Heart left ventricle (tissue), 16 donors: ENCODE data around the gene LTA. TPM values are rescaled to one million over a fixed set of nuclear protein-coding genes. Genes with fewer than 3 reads are reported as not detected.

ENCODE experiments used
- ATAC-seq, 4 donors: fragments of 200-7000 bp; cut with Tn5 transposase; one replicate each; pipeline ENCODE4 v1.9.1; 2020 to 2022; ENCODE audit warnings: moderate library complexity in 4 of 4, mild to moderate bottlenecking in 3 of 4, moderate number of reproducible peaks in 1 of 4
- DNase-seq, 5 donors: peaks; one replicate each; pipeline ENCODE4 v3.0.0-alpha.2; 2020
- H3K27ac ChIP-seq, 12 donors: fragments of 200-600 bp; sonication (generic) in 4 of 12; one replicate each; pipeline versions ENCODE4 v1.5.0 to v1.8.0; 2016 to 2022; ENCODE audit warnings: mild to moderate bottlenecking in 2 of 12
- H3K27me3 ChIP-seq, 9 donors: fragments of 200-600 bp; sonication (generic) in 2 of 9; one replicate each; pipeline versions ENCODE4 v1.5.1 to v1.8.0; 2016 to 2022; ENCODE audit warnings: mild to moderate bottlenecking in 3 of 9
- H3K36me3 ChIP-seq, 9 donors: fragments of 200-600 bp; sonication (generic) in 2 of 9; one replicate each; pipeline versions ENCODE4 v1.5.0 to v1.8.0; 2018 to 2022; ENCODE audit warnings: mild to moderate bottlenecking in 2 of 9
- H3K4me1 ChIP-seq, 12 donors: fragments of 200-600 bp; sonication (generic) in 4 of 12; one replicate each; pipeline versions ENCODE4 v1.5.0 to v1.8.0; 2016 to 2022; ENCODE audit warnings: mild to moderate bottlenecking in 3 of 12
- H3K4me3 ChIP-seq, 12 donors: fragments of 200-600 bp; sonication (generic) in 4 of 12; one replicate each; pipeline versions ENCODE4 v1.5.0 to v1.8.0; 2017 to 2022; ENCODE audit warnings: mild to moderate bottlenecking in 9 of 12, moderate library complexity in 4 of 12
- H3K9me3 ChIP-seq, 12 donors: fragments of 200-600 bp; sonication (generic) in 4 of 12; one replicate each; pipeline versions ENCODE4 v1.5.0 to v1.8.0; 2016 to 2022; ENCODE audit warnings: mild to moderate bottlenecking in 1 of 12
- POLR2A ChIP-seq, 2 donors: fragments of 450-650 bp; IDR thresholded peaks; one replicate each; pipeline ENCODE4 v1.6.1; 2017; ENCODE audit warnings: antibody characterized with exemption in 2 of 2, mild to moderate bottlenecking in 2 of 2, moderate library complexity in 2 of 2
- WGBS, 4 donors: extraction: QIAGEN DNeasy Blood & Tissue Kit in 2 of 4; methylation state at CpG; one replicate each; pipeline versions ENCODE4 v1.1.5 to v1.1.7; 2013 to 2018; 5-methylcytosine and 5-hydroxymethylcytosine counted together
- intact Hi-C, 10 donors: fragments of 100-400 bp; cut with DNase I; formaldehyde crosslinking; loops; one replicate each; pipeline versions ENCODE4 v1.11.1 to v1.14.2; 2022
- polyA plus RNA-seq, 2 donors: library from polyadenylated mRNA; stranded (reverse); fragments of 200-250 nt; gene quantifications; one replicate each; pipeline ENCODE4 v1.2.3, GENCODE V29; 2013
- total RNA-seq, 9 donors: library from RNA; depleted of rRNA in 2 of 9; stranded (reverse); fragments of >200 nt in 2 of 9; fragmentation: NEBNext Ultra II Directional in 3 of 9; extraction: Animal tissue kit (Norgen Biotek cat#: 25700) in 3 of 9; gene quantifications; one replicate each; pipeline versions ENCODE4 v1.1.0 to v1.2.4, GENCODE V29; 2016 to 2023
- TF ChIP-seq, protein P1 (sequence below), 12 donors: fragments of 200-600 bp; sonication (generic) in 4 of 12; IDR thresholded peaks; one replicate each; pipeline versions ENCODE4 v1.5.0 to v1.8.0; 2018 to 2022; ENCODE audit warnings: antibody characterized with exemption in 12 of 12, mild to moderate bottlenecking in 5 of 12
- donor health status: ischemic (EF 13 %, LVEDD 7.1; RV severe dilation, severe dysfunction).
- donor health status: healthy with polysubstance abuse.
- donor health status: DM: no; HTN: yes; CAD: no.
- donor health status: DM: no; HTN: no; CAD: no.
- donor health status: ischemic (EF 25% LVEDD 6.9; RV normal size, moderate dysfunction).
- donor health status: ischemic (EF 25% LVEDD 5.7; RV mildly dilated, moderate dysfunction).
- donor health status: healthy.
- donor health status: DM: yes; HTN: yes; CAD: no.
- donor health status: ischemic (EF 35%, LVEDD 5.7; RV mildly dilated, moderate dysfunction).
- donor health status: nonischemic (EF 11% LVEDD 7.7; RV severe dilation, severe dysfunction).
- donor health status: DM: yes; HTN: yes; CAD: no.
- donor health status: PGD.
- donor health status: ischemic (EF 29% LVEDD 5.4; RV normal size, mild dysfunction).
- donor health status: nonischemic (EF 23%, LVEDD 6.1; RV moderate dilation, normal function).

LTA gene
- total and polyA plus RNA-seq, 11 donors, result 0.07 to 0.64 (median 0.18) TPM; not detected in 8

GRCh38 chr6:31575952-31576685, 4.0 kb downstream of the LTA start:
- peak overlapping the region in 11 of 12 donors; percentile 45 to 88 (median 73) for H3K27ac ChIP-seq
- 60 to 64% (median 61%) methylated on average over 8 of the region's 8 CpGs for WGBS, 4 donors
- H3K4me1 ChIP-seq, result peaks cover 0 to 53% (median 6%) of the 10 kb centered on the region in 12 donors
- TF ChIP-seq POLR2A (IDR thresholded peaks at IDR 0.05), result no peak
- TF ChIP-seq, protein P1, sequence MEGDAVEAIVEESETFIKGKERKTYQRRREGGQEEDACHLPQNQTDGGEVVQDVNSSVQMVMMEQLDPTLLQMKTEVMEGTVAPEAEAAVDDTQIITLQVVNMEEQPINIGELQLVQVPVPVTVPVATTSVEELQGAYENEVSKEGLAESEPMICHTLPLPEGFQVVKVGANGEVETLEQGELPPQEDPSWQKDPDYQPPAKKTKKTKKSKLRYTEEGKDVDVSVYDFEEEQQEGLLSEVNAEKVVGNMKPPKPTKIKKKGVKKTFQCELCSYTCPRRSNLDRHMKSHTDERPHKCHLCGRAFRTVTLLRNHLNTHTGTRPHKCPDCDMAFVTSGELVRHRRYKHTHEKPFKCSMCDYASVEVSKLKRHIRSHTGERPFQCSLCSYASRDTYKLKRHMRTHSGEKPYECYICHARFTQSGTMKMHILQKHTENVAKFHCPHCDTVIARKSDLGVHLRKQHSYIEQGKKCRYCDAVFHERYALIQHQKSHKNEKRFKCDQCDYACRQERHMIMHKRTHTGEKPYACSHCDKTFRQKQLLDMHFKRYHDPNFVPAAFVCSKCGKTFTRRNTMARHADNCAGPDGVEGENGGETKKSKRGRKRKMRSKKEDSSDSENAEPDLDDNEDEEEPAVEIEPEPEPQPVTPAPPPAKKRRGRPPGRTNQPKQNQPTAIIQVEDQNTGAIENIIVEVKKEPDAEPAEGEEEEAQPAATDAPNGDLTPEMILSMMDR (IDR thresholded peaks at IDR 0.05), result no peak
- H3K36me3 ChIP-seq, result peaks cover 0 to 10% (median 0%) of the 10 kb centered on the region in 9 donors
- intact Hi-C loops, result no loop called here
- H3K9me3 ChIP-seq, result no peaks in the 10 kb centered on the region
- H3K4me3 ChIP-seq, result peak overlapping the region; percentile 28 to 74 (median 52)
- ATAC-seq (no peak), DNase-seq (no peak)
- H3K27me3 ChIP-seq, result no peaks in the 10 kb centered on the region

- no peak for DNase-seq
- Histone ChIP-seq H3K4me1 (peaks cover 0 to 59% (median 13%) of the 10 kb centered on the region in 12 donors), H3K4me3 (peak overlapping the region in 6 of 12 donors; percentile 47 to 74 (median 57)), H3K9me3 (no peaks in the 10 kb centered on the region), H3K36me3 (peaks cover 0 to 10% (median 0%) of the 10 kb centered on the region in 9 donors), H3K27ac (peak overlapping the region in 1 of 12 donors; percentile 88), H3K27me3 (no peaks in the 10 kb centered on the region)
- TF ChIP-seq, protein P1 (IDR thresholded peaks at IDR 0.05), result no peak
- TF ChIP-seq POLR2A (IDR thresholded peaks at IDR 0.05), result no peak
- 80 to 88% (median 86%) methylated on average over 19 of the region's 19 CpGs for WGBS, 4 donors
- intact Hi-C loops, result no loop called here
- no peak for ATAC-seq
These were observed 4.9 kb downstream of the LTA start for GRCh38 chr6:31576897-31577578.

- ATAC-seq (no peak), DNase-seq (no peak)
- WGBS, 4 donors, result 79 to 86% (median 84%) methylated on average over 3 of the region's 3 CpGs
- no peaks in the 10 kb centered on the region for H3K9me3 ChIP-seq
- intact Hi-C loops, result no loop called here
- TF ChIP-seq, protein P1 (IDR thresholded peaks at IDR 0.05), result no peak
- TF ChIP-seq POLR2A (IDR thresholded peaks at IDR 0.05), result no peak
- peak overlapping the region in 1 of 12 donors; percentile 88 for H3K27ac ChIP-seq
- H3K27me3 ChIP-seq, result no peaks in the 10 kb centered on the region
- peaks cover 0 to 65% (median 15%) of the 10 kb centered on the region in 12 donors for H3K4me1 ChIP-seq
- H3K36me3 ChIP-seq, result peaks cover 0 to 10% (median 0%) of the 10 kb centered on the region in 9 donors
- H3K4me3 ChIP-seq, result peak overlapping the region in 2 of 12 donors; percentile 64 to 74
These were observed 5.5 kb downstream of the LTA start for GRCh38 chr6:31577579-31577966.
